ENCODE results near the gene GFRAL.

The GFRAL gene

GRCh38 chr6:55395871-55396270 lies 68.6 kb downstream of the GFRAL start:
- TF ChIP-seq GATA2 (IDR thresholded peaks at IDR 0.05; ENCODE audit: low read depth, low read length) (no peak), GATA3 (IDR thresholded peaks at IDR 0.05; ENCODE audit: low read depth, low read length) (no peak)

- no peak for TF ChIP-seq GATA2 (IDR thresholded peaks at IDR 0.05; ENCODE audit: low read depth, low read length)
Measured at GRCh38 chr6:55397986-55398385, 70.7 kb downstream of the GFRAL start.

- TF ChIP-seq GATA2 (IDR thresholded peaks at IDR 0.05; ENCODE audit: low read depth, low read length) (no peak), GATA3 (IDR thresholded peaks at IDR 0.05; ENCODE audit: low read depth, low read length) (no peak)
Measured at GRCh38 chr6:55399351-55399750, 72.1 kb downstream of the GFRAL start.

- TF ChIP-seq GATA3 (IDR thresholded peaks at IDR 0.05; ENCODE audit: low read depth, low read length) = no peak
- no peak for TF ChIP-seq GATA2 (IDR thresholded peaks at IDR 0.05; ENCODE audit: low read depth, low read length)
Measured at GRCh38 chr6:55405474-55406235, 78.4 kb downstream of the GFRAL start.

GRCh38 chr6:55410674-55411073 lies 83.4 kb downstream of the GFRAL start:
- TF ChIP-seq GATA2 (IDR thresholded peaks at IDR 0.05; ENCODE audit: low read depth, low read length) = no peak
- no peak for TF ChIP-seq GATA3 (IDR thresholded peaks at IDR 0.05; ENCODE audit: low read depth, low read length)

- TF ChIP-seq GATA3 (IDR thresholded peaks at IDR 0.05; ENCODE audit: low read depth, low read length) = no peak
- no peak for TF ChIP-seq GATA2 (IDR thresholded peaks at IDR 0.05; ENCODE audit: low read depth, low read length)
Measured at GRCh38 chr6:55423933-55424332, 96.7 kb downstream of the GFRAL start.

- TF ChIP-seq GATA3 (IDR thresholded peaks at IDR 0.05; ENCODE audit: low read depth, low read length) = no peak
- TF ChIP-seq GATA2 (IDR thresholded peaks at IDR 0.05; ENCODE audit: low read depth, low read length) = no peak
Measured at GRCh38 chr6:55433446-55434130, 106.3 kb downstream of the GFRAL start.

- TF ChIP-seq GATA2 (IDR thresholded peaks at IDR 0.05; ENCODE audit: low read depth, low read length) = no peak
- TF ChIP-seq GATA3 (IDR thresholded peaks at IDR 0.05; ENCODE audit: low read depth, low read length) = no peak
Measured at GRCh38 chr6:55437141-55437540, 109.9 kb downstream of the GFRAL start.

GRCh38 chr6:55438203-55438602 lies 110.9 kb downstream of the GFRAL start:
- TF ChIP-seq GATA2 (IDR thresholded peaks at IDR 0.05; ENCODE audit: low read depth, low read length) = no peak
- no peak for TF ChIP-seq GATA3 (IDR thresholded peaks at IDR 0.05; ENCODE audit: low read depth, low read length)

- TF ChIP-seq GATA2 (IDR thresholded peaks at IDR 0.05; ENCODE audit: low read depth, low read length) (no peak), GATA3 (IDR thresholded peaks at IDR 0.05; ENCODE audit: low read depth, low read length) (no peak)
Measured at GRCh38 chr6:55443238-55444134, 116.2 kb downstream of the GFRAL start.

GRCh38 chr6:55445648-55446204 lies 118.5 kb downstream of the GFRAL start:
- TF ChIP-seq GATA3 (IDR thresholded peaks at IDR 0.05; ENCODE audit: low read depth, low read length) (no peak), GATA2 (IDR thresholded peaks at IDR 0.05; ENCODE audit: low read depth, low read length) (no peak)

GRCh38 chr6:55447891-55448290 lies 120.6 kb downstream of the GFRAL start:
- TF ChIP-seq GATA3 (IDR thresholded peaks at IDR 0.05; ENCODE audit: low read depth, low read length) (no peak), GATA2 (IDR thresholded peaks at IDR 0.05; ENCODE audit: low read depth, low read length) (no peak)

- TF ChIP-seq GATA3 (IDR thresholded peaks at IDR 0.05; ENCODE audit: low read depth, low read length) (no peak), GATA2 (IDR thresholded peaks at IDR 0.05; ENCODE audit: low read depth, low read length) (no peak)
Measured at GRCh38 chr6:55448451-55448850, 121.2 kb downstream of the GFRAL start.

GRCh38 chr6:55449225-55449624 lies 122.0 kb downstream of the GFRAL start:
- no peak for TF ChIP-seq GATA2 (IDR thresholded peaks at IDR 0.05; ENCODE audit: low read depth, low read length)
- TF ChIP-seq GATA3 (IDR thresholded peaks at IDR 0.05; ENCODE audit: low read depth, low read length) = no peak

Measured in SH-SY5Y (cell line).